HepG2 (cell line): ENCODE data around the gene KATNB1. TPM values are rescaled to one million over a fixed set of nuclear protein-coding genes. Genes with fewer than 3 reads are reported as not detected.
A peak's percentile ranks its signal among the peaks of the same experiment; 100 is the strongest.

Experiments used
- ARID4A ChIP-seq: sonication (generic); formaldehyde crosslinking; IDR thresholded peaks from 2 replicates; pipeline ENCODE4 v1.5.0; 2020; ENCODE audit warnings: mild to moderate bottlenecking, missing genetic modification reagents, borderline replicate concordance
- ATF7 ChIP-seq, 2 experiments: fragments of 450-650 bp in 1 of 2; sonication (generic) in 1 of 2; formaldehyde crosslinking in 1 of 2; IDR thresholded peaks; 2 replicates each; pipeline versions ENCODE4 v1.4.0 to v1.6.1; 2016 to 2020; ENCODE audit warnings: antibody characterized with exemption in 1 of 2, mild to moderate bottlenecking in 1 of 2, missing genetic modification reagents in 1 of 2
- EP300 ChIP-seq, 3 experiments: sonication (generic) in 1 of 3; formaldehyde crosslinking in 1 of 3; IDR thresholded peaks; 2 replicates each; pipeline versions ENCODE4 v1.5.1 to v1.6.1; 2011 to 2020; ENCODE audit warnings: low read depth in 2 of 3, low read length in 2 of 3, borderline replicate concordance in 1 of 3, improper control_type of control experiment in 1 of 3, mild to moderate bottlenecking in 1 of 3, missing genetic modification reagents in 1 of 3, moderate library complexity in 1 of 3
- HCFC1 ChIP-seq: fragments of 150-350 bp; IDR thresholded peaks from 2 replicates; pipeline ENCODE4 v1.6.1; 2014; ENCODE audit warnings: low read depth, low read length
- HOXA5 ChIP-seq: sonication (generic); formaldehyde crosslinking; IDR thresholded peaks from 2 replicates; pipeline ENCODE4 v1.4.0; 2020; ENCODE audit warnings: missing genetic modification reagents
- HOXD1 ChIP-seq: sonication (generic); formaldehyde crosslinking; IDR thresholded peaks from 2 replicates; pipeline ENCODE4 v1.5.0; 2020; ENCODE audit warnings: missing genetic modification reagents
- JUNB ChIP-seq: sonication (generic); formaldehyde crosslinking; IDR thresholded peaks from 2 replicates; pipeline ENCODE4 v1.8.0; 2022; ENCODE audit warnings: missing genetic modification reagents, mild to moderate bottlenecking, borderline replicate concordance
- KLF11 ChIP-seq: IDR thresholded peaks from 2 replicates; pipeline ENCODE4 v1.6.1; 2016; ENCODE audit warnings: missing compliant biosample characterization
- MTF2 ChIP-seq: sonication (generic); formaldehyde crosslinking; IDR thresholded peaks from 2 replicates; pipeline ENCODE4 v1.5.0; 2020; ENCODE audit warnings: missing genetic modification reagents, borderline replicate concordance
- NCOR1 ChIP-seq: fragments of 200-600 bp; sonication (generic); IDR thresholded peaks from 2 replicates; pipeline ENCODE4 v1.7.0; 2017; ENCODE audit warnings: antibody characterized with exemption, low read length, borderline replicate concordance
- REPIN1 ChIP-seq: sonication (generic); formaldehyde crosslinking; IDR thresholded peaks from 2 replicates; pipeline ENCODE4 v1.8.0; 2022; ENCODE audit warnings: missing genetic modification reagents, low read depth, mild to moderate bottlenecking, borderline replicate concordance
- SMAD1 ChIP-seq: sonication (generic); formaldehyde crosslinking; IDR thresholded peaks from 2 replicates; pipeline ENCODE4 v1.4.0; 2020; ENCODE audit warnings: missing genetic modification reagents, low read depth, mild to moderate bottlenecking, borderline replicate concordance
- SOX6 ChIP-seq, 2 experiments: fragments of 450-650 bp in 1 of 2; sonication (generic) in 1 of 2; formaldehyde crosslinking in 1 of 2; IDR thresholded peaks; 2 replicates each; pipeline versions ENCODE4 v1.4.0 to v1.6.1; 2017 to 2020; ENCODE audit warnings: antibody characterized with exemption in 1 of 2, mild to moderate bottlenecking in 1 of 2, missing genetic modification reagents in 1 of 2
- TBX2 ChIP-seq: sonication (generic); formaldehyde crosslinking; IDR thresholded peaks from 2 replicates; pipeline ENCODE4 v1.5.0; 2020; ENCODE audit warnings: missing genetic modification reagents, mild to moderate bottlenecking, borderline replicate concordance
- TEAD2 ChIP-seq: sonication (generic); formaldehyde crosslinking; IDR thresholded peaks from 2 replicates; pipeline ENCODE4 v1.9.0; 2021; ENCODE audit warnings: missing genetic modification reagents
- ZBTB4 ChIP-seq: sonication (generic); formaldehyde crosslinking; IDR thresholded peaks from 2 replicates; pipeline ENCODE4 v1.4.0; 2020; ENCODE audit warnings: missing genetic modification reagents, mild to moderate bottlenecking, borderline replicate concordance
- ZFX ChIP-seq: sonication (generic); formaldehyde crosslinking; IDR thresholded peaks from 2 replicates; pipeline ENCODE4 v1.4.0; 2020; ENCODE audit warnings: mild to moderate bottlenecking, low read depth, missing genetic modification reagents, moderate library complexity
- ZNF30 ChIP-seq: sonication (generic); formaldehyde crosslinking; IDR thresholded peaks from 2 replicates; pipeline ENCODE4 v1.5.0; 2020; ENCODE audit warnings: mild to moderate bottlenecking, missing genetic modification reagents
- ZNF577 ChIP-seq: sonication (generic); formaldehyde crosslinking; IDR thresholded peaks from 2 replicates; pipeline ENCODE4 v1.4.0; 2020; ENCODE audit warnings: mild to moderate bottlenecking, low read depth, missing genetic modification reagents, borderline replicate concordance
- ZSCAN12 ChIP-seq: sonication (generic); formaldehyde crosslinking; IDR thresholded peaks from 2 replicates; pipeline ENCODE4 v1.9.0; 2021; ENCODE audit warnings: mild to moderate bottlenecking, missing genetic modification reagents
- polyA plus RNA-seq, 8 experiments: library from polyadenylated mRNA; depleted of rRNA in 3 of 8; stranded (reverse) in 7 of 8; unstranded in 1 of 8; fragments of >200 nt; fragmentation: Illumina TruSeq in 4 of 8; extraction: Trizol in 4 of 8; gene quantifications; 2 replicates each; pipeline versions ENCODE4 v1.2.1 to v1.2.3, GENCODE V29; 2011 to 2016; ENCODE audit warnings: low read depth in 4 of 8, missing spikeins in 1 of 8, mixed read lengths in 1 of 8; ENCODE audit not compliant: insufficient read depth in 1 of 8
- total RNA-seq, 5 experiments: library from RNA; depleted of rRNA; stranded (reverse); fragments of >200 nt; fragmentation: Illumina TruSeq; extraction: Trizol; gene quantifications; 2 replicates each; pipeline ENCODE4 v1.2.3, GENCODE V29; 2016; ENCODE audit warnings: low read depth in 1 of 5

The KATNB1 gene
- total and polyA plus RNA-seq, 2 of the 13 experiments (the other 11 are each of a cell fraction or from before 2014, with no cell fraction given), result 31.5 to 43.5 TPM

- TF ChIP-seq ARID4A (CRISPR knock-in tag), result peak; percentile 52
- TF ChIP-seq ATF7 (IDR thresholded peaks at IDR 0.05), result no peak
- TF ChIP-seq ATF7 (CRISPR knock-in tag; IDR thresholded peaks at IDR 0.05), result no peak
- TF ChIP-seq TBX2 (CRISPR knock-in tag), result 0 out of 2 replicates have a peak, but pooled peaks have one; percentile 18
- peak; percentile 81; the same call in 1 of the 2 replicates for TF ChIP-seq ZSCAN12 (CRISPR knock-in tag)
- peak; percentile 20; the same call in 1 of the 2 replicates for TF ChIP-seq REPIN1 (CRISPR knock-in tag)
- no peak; the same call in 1 of the 2 replicates for TF ChIP-seq ZBTB4 (CRISPR knock-in tag)
- TF ChIP-seq NCOR1, result peak; percentile 47; the same call in 1 of the 2 replicates
- no peak for TF ChIP-seq KLF11 (CRISPR knock-in tag)
- no peak for TF ChIP-seq TEAD2 (CRISPR knock-in tag)
- TF ChIP-seq EP300 (IDR thresholded peaks at IDR 0.05; ENCODE audit: low read depth in 2 of 2, low read length in 2 of 2), result peak; percentile 20 to 34; a peak in 1 of 4 replicates
- TF ChIP-seq EP300 (CRISPR knock-in tag; IDR thresholded peaks at IDR 0.05; ENCODE audit: borderline replicate concordance), result no peak; the same call in 1 of the 2 replicates
- TF ChIP-seq ZNF30 (CRISPR knock-in tag), result 0 out of 2 replicates have a peak, but pooled peaks have one; percentile 56
- peak; percentile 86 for TF ChIP-seq HCFC1
- peak; percentile 89 for TF ChIP-seq ZFX (CRISPR knock-in tag)
- TF ChIP-seq SMAD1 (CRISPR knock-in tag), result no peak; the same call in 1 of the 2 replicates
- no peak for TF ChIP-seq HOXD1 (CRISPR knock-in tag)
- TF ChIP-seq MTF2 (CRISPR knock-in tag), result no peak
- TF ChIP-seq HOXA5 (CRISPR knock-in tag), result peak; percentile 25
- no peak for TF ChIP-seq SOX6 (IDR thresholded peaks at IDR 0.05)
- no peak; the same call in 1 of the 2 replicates for TF ChIP-seq SOX6 (CRISPR knock-in tag; IDR thresholded peaks at IDR 0.05)
- TF ChIP-seq ZNF577, result peak; percentile 75; the same call in 1 of the 2 replicates
- TF ChIP-seq JUNB, result no peak
Observed at GRCh38 chr16:57734925-57735754, 430 bp upstream of the KATNB1 start (continued).
